Adrenal gland (tissue), 5 donors: ENCODE data around the gene ZNF133.
"Not testable (repeated sequence)": the region's sequence is repeated elsewhere in the genome, so short reads cannot be mapped to it uniquely, and the experiment has no call there.

ENCODE experiments used
- POLR2A ChIP-seq, 2 donors: fragments of 450-650 bp; IDR thresholded peaks; one replicate each; pipeline ENCODE4 v1.6.1; 2017; ENCODE audit warnings: antibody characterized with exemption in 2 of 2, mild to moderate bottlenecking in 2 of 2, moderate library complexity in 1 of 2
- TF ChIP-seq, protein P1 (sequence below), 6 experiments: fragments of 450-650 bp in 4 of 6; fragments of 200-600 bp in 2 of 6; sonication (generic) in 1 of 6; IDR thresholded peaks; 1 replicate in 5 of 6; 2 replicates in 1 of 6; pipeline versions ENCODE4 v1.5.1 to v1.8.0; 2016 to 2021; ENCODE audit warnings: antibody characterized with exemption in 6 of 6, mild to moderate bottlenecking in 2 of 6, moderate library complexity in 1 of 6
- donor health status: DM: no; HTN: no; CAD: no.

DNA sequence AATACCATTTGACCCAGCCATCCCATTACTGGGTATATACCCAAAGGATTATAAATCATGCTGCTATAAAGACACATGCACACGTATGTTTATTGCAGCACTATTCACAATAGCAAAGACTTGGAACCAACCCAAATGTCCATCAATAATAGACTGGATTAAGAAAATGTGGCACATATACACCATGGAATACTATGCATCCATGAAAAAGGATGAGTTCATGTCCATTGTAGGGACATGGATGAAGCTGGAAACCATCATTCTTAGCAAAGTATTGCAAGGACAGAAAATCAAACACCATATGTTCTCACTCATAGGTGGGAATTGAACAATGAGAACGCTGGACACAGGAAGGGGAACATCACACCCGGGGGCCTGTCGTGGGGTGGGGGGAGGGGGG, 39.8 kb upstream of the ZNF133 start:
- TF ChIP-seq POLR2A (IDR thresholded peaks at IDR 0.05): not testable (repeated sequence)
- TF ChIP-seq, protein P1, sequence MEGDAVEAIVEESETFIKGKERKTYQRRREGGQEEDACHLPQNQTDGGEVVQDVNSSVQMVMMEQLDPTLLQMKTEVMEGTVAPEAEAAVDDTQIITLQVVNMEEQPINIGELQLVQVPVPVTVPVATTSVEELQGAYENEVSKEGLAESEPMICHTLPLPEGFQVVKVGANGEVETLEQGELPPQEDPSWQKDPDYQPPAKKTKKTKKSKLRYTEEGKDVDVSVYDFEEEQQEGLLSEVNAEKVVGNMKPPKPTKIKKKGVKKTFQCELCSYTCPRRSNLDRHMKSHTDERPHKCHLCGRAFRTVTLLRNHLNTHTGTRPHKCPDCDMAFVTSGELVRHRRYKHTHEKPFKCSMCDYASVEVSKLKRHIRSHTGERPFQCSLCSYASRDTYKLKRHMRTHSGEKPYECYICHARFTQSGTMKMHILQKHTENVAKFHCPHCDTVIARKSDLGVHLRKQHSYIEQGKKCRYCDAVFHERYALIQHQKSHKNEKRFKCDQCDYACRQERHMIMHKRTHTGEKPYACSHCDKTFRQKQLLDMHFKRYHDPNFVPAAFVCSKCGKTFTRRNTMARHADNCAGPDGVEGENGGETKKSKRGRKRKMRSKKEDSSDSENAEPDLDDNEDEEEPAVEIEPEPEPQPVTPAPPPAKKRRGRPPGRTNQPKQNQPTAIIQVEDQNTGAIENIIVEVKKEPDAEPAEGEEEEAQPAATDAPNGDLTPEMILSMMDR (IDR thresholded peaks at IDR 0.05): not testable (repeated sequence)
